ENCODE data around the gene NID2. TPM values are rescaled to one million over a fixed set of nuclear protein-coding genes. Genes with fewer than 3 reads are reported as not detected.

Gene NID2
- polyA plus RNA-seq, 4 donors = 94.5 to 105 (median 99.4) TPM

GRCh38 chr14:52080808-52081755 is 12.2 kb upstream of the NID2 start:
- DNase-seq (ENCODE audit: low read depth in 4 of 4, low spot score in 2 of 4) = no peak

GRCh38 chr14:52080158-52080800 is 11.4 kb upstream of the NID2 start:
- DNase-seq (ENCODE audit: low read depth in 4 of 4, low spot score in 2 of 4) = no peak

GRCh38 chr14:52079239-52079959 is 10.5 kb upstream of the NID2 start:
- DNase-seq (ENCODE audit: low read depth in 4 of 4, low spot score in 2 of 4) = no peak

GRCh38 chr14:52078721-52079120 is 9.9 kb upstream of the NID2 start:
- DNase-seq (ENCODE audit: low read depth in 4 of 4, low spot score in 2 of 4) = no peak

- no peak for DNase-seq (ENCODE audit: low read depth in 4 of 4, low spot score in 2 of 4)
Observed at GRCh38 chr14:52078095-52078531, 9.3 kb upstream of the NID2 start.

- no peak for DNase-seq (ENCODE audit: low read depth in 4 of 4, low spot score in 2 of 4)
Observed at GRCh38 chr14:52077256-52077979, 8.6 kb upstream of the NID2 start.

- no peak for DNase-seq (ENCODE audit: low read depth in 4 of 4, low spot score in 2 of 4)
Observed at GRCh38 chr14:52076334-52076733, 7.5 kb upstream of the NID2 start.

GRCh38 chr14:52075371-52075770 is 6.5 kb upstream of the NID2 start:
- no peak for DNase-seq (ENCODE audit: low read depth in 4 of 4, low spot score in 2 of 4)

- no peak for DNase-seq (ENCODE audit: low read depth in 4 of 4, low spot score in 2 of 4)
Observed at GRCh38 chr14:52073251-52073650, 4.4 kb upstream of the NID2 start.

GRCh38 chr14:52072266-52072780 is 3.5 kb upstream of the NID2 start:
- DNase-seq (ENCODE audit: low read depth in 4 of 4, low spot score in 2 of 4) = no peak

- no peak for DNase-seq (ENCODE audit: low read depth in 4 of 4, low spot score in 2 of 4)
Observed at GRCh38 chr14:52071675-52072074, 2.8 kb upstream of the NID2 start.

- no peak for DNase-seq (ENCODE audit: low read depth in 4 of 4, low spot score in 2 of 4)
Observed at GRCh38 chr14:52070051-52070431, 1.2 kb upstream of the NID2 start.

GRCh38 chr14:52069307-52070050 is 620 bp upstream of the NID2 start:
- peak in 1 of 4 donors; percentile 56 for DNase-seq (ENCODE audit: low read depth in 4 of 4, low spot score in 2 of 4)

GRCh38 chr14:52067873-52068614 is 815 bp downstream of the NID2 start:
- DNase-seq (ENCODE audit: low read depth in 4 of 4, low spot score in 2 of 4) = no peak

- no peak for DNase-seq (ENCODE audit: low read depth in 4 of 4, low spot score in 2 of 4)
Observed at GRCh38 chr14:52064174-52064573, 4.7 kb downstream of the NID2 start.

GRCh38 chr14:52063052-52063462 is 5.8 kb downstream of the NID2 start:
- DNase-seq (ENCODE audit: low read depth in 4 of 4, low spot score in 2 of 4) = no peak

GRCh38 chr14:52061890-52062289 is 7.0 kb downstream of the NID2 start:
- DNase-seq (ENCODE audit: low read depth in 4 of 4, low spot score in 2 of 4) = no peak

GRCh38 chr14:52061390-52061789 is 7.5 kb downstream of the NID2 start:
- DNase-seq (ENCODE audit: low read depth in 4 of 4, low spot score in 2 of 4) = no peak

- DNase-seq (ENCODE audit: low read depth in 4 of 4, low spot score in 2 of 4) = no peak
Observed at GRCh38 chr14:52060080-52060479, 8.8 kb downstream of the NID2 start.
